ENCODE results near the gene IFNL4.

DNA sequence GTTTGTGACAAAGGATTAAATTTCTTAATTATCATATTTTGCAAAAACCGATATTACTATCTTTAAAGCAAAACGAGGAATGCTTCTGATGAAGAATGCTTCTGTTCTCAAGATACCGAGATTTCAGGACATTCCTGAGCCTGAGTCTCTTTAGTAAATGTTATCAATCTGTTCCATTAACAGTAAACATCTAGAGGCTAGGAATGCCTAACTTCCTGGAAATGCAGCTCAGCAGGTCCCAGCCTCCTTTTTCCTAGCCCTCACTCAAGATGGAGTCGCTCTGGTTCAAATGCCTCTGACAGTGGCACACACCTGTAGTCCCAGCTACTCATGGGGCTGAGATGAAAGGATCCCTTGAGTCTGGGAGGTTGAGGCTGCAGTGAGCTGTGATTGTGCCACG is 2.4 kb upstream of the IFNL4 start:
- TF ChIP-seq CREB1 (CRISPR knock-in tag; IDR thresholded peaks at IDR 0.05; ENCODE audit: low read depth) (no peak), POLR2AphosphoS5 (IDR thresholded peaks at IDR 0.05; ENCODE audit: low read depth) (no peak), EZH2 (IDR thresholded peaks at IDR 0.05; ENCODE audit: low read depth, unreplicated experiment) (no peak)
- TF ChIP-seq, protein P1, sequence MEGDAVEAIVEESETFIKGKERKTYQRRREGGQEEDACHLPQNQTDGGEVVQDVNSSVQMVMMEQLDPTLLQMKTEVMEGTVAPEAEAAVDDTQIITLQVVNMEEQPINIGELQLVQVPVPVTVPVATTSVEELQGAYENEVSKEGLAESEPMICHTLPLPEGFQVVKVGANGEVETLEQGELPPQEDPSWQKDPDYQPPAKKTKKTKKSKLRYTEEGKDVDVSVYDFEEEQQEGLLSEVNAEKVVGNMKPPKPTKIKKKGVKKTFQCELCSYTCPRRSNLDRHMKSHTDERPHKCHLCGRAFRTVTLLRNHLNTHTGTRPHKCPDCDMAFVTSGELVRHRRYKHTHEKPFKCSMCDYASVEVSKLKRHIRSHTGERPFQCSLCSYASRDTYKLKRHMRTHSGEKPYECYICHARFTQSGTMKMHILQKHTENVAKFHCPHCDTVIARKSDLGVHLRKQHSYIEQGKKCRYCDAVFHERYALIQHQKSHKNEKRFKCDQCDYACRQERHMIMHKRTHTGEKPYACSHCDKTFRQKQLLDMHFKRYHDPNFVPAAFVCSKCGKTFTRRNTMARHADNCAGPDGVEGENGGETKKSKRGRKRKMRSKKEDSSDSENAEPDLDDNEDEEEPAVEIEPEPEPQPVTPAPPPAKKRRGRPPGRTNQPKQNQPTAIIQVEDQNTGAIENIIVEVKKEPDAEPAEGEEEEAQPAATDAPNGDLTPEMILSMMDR (conservative IDR thresholded peaks at IDR 0.05; ENCODE audit: low read depth in 2 of 2): no peak

All from GM23338 (cell line).